ENCODE data around the gene LEFTY2. TPM values are rescaled to one million over a fixed set of nuclear protein-coding genes. Genes with fewer than 3 reads are reported as not detected.
"Not testable (repeated sequence)": the region's sequence is repeated elsewhere in the genome, so short reads cannot be mapped to it uniquely, and the experiment has no call there.

The LEFTY2 gene
- total and polyA plus RNA-seq, 9 donors = 2.1 to 6.6 (median 3.9) TPM

- Histone ChIP-seq H3K9me3 (replicated peaks; ENCODE audit: control insufficient read depth, low read depth, low read length) (no peaks in the 10 kb centered on the region), H3K4me3 (ENCODE audit: low read length) (no peak overlapping the region), H3K36me3 (ENCODE audit: control insufficient read depth, insufficient read depth, low read length) (peaks cover 7% of the 10 kb centered on the region), H3K27ac (ENCODE audit: low read length) (no peak overlapping the region), H3K27me3 (ENCODE audit: control insufficient read depth, insufficient read depth, low read length) (no peaks in the 10 kb centered on the region), H3K4me1 (ENCODE audit: control insufficient read depth, insufficient read depth, low read length) (no peaks in the 10 kb centered on the region)
- DNase-seq = no peak
- WGBS (ENCODE audit: insufficient coverage) = 89% methylated on average over 1 of the region's 5 CpGs
These were observed 32.1 kb upstream of the LEFTY2 start for GRCh38 chr1:225973158-225973557.

GRCh38 chr1:225972344-225973152 is 31.5 kb upstream of the LEFTY2 start:
- 83% methylated on average over 11 of the region's 15 CpGs for WGBS (ENCODE audit: insufficient coverage)
- Histone ChIP-seq H3K9me3 (replicated peaks; ENCODE audit: control insufficient read depth, low read depth, low read length) (no peaks in the 10 kb centered on the region), H3K27me3 (ENCODE audit: control insufficient read depth, insufficient read depth, low read length) (no peaks in the 10 kb centered on the region), H3K4me3 (ENCODE audit: low read length) (no peak overlapping the region), H3K36me3 (ENCODE audit: control insufficient read depth, insufficient read depth, low read length) (peaks cover under 1% of the 10 kb centered on the region), H3K4me1 (ENCODE audit: control insufficient read depth, insufficient read depth, low read length) (no peaks in the 10 kb centered on the region), H3K27ac (ENCODE audit: low read length) (no peak overlapping the region)
- no peak for DNase-seq

- not testable (repeated sequence) for H3K36me3 ChIP-seq (ENCODE audit: control insufficient read depth, insufficient read depth, low read length); H3K27me3 ChIP-seq (ENCODE audit: control insufficient read depth, insufficient read depth, low read length); H3K27ac ChIP-seq (ENCODE audit: low read length); DNase-seq; H3K4me1 ChIP-seq (ENCODE audit: control insufficient read depth, insufficient read depth, low read length); H3K9me3 ChIP-seq (replicated peaks; ENCODE audit: control insufficient read depth, low read depth, low read length); H3K4me3 ChIP-seq (ENCODE audit: low read length)
- 67% methylated on average over 15 of the region's 16 CpGs for WGBS (ENCODE audit: insufficient coverage)
These were observed 29.7 kb upstream of the LEFTY2 start for GRCh38 chr1:225970592-225971157.

GRCh38 chr1:225969751-225970150 is 28.7 kb upstream of the LEFTY2 start:
- H3K27ac ChIP-seq (ENCODE audit: low read length); H3K27me3 ChIP-seq (ENCODE audit: control insufficient read depth, insufficient read depth, low read length); DNase-seq; H3K4me3 ChIP-seq (ENCODE audit: low read length); H3K4me1 ChIP-seq (ENCODE audit: control insufficient read depth, insufficient read depth, low read length); H3K36me3 ChIP-seq (ENCODE audit: control insufficient read depth, insufficient read depth, low read length); H3K9me3 ChIP-seq (replicated peaks; ENCODE audit: control insufficient read depth, low read depth, low read length): not testable (repeated sequence)
- WGBS (ENCODE audit: insufficient coverage) = 97% methylated on average over 13 of the region's 28 CpGs

DNA sequence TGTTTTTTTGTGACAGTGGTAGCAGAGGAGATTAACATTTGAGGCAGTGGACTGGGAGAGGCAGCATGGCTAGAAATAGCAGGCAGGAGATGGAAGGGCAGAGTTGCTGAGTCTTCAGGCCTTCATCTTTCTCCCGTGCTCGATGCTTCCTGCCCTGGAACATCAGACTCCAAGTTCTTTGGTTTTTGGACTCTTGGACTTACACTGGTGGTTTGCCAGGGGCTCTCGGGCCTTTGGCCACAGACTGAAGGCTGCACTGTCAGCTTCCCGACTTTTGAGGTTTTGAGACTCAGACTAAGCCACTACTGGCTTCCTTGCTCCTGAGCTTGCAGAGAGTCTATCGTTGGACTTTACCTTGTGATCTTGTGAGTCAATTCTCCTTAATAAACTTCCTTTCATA is 24.2 kb upstream of the LEFTY2 start:
- no peak for DNase-seq
- H3K27me3 ChIP-seq (ENCODE audit: control insufficient read depth, insufficient read depth, low read length) = peaks cover 6% of the 10 kb centered on the region
- no peak overlapping the region for H3K4me3 ChIP-seq (ENCODE audit: low read length)
- H3K9me3 ChIP-seq (replicated peaks; ENCODE audit: control insufficient read depth, low read depth, low read length) = no peaks in the 10 kb centered on the region
- no peaks in the 10 kb centered on the region for H3K36me3 ChIP-seq (ENCODE audit: control insufficient read depth, insufficient read depth, low read length)
- 83% methylated on average over 4 of the region's 5 CpGs for WGBS (ENCODE audit: insufficient coverage)
- H3K27ac ChIP-seq (ENCODE audit: low read length) = no peak overlapping the region
- peaks cover 5% of the 10 kb centered on the region for H3K4me1 ChIP-seq (ENCODE audit: control insufficient read depth, insufficient read depth, low read length)

GRCh38 chr1:225963735-225964530 is 22.9 kb upstream of the LEFTY2 start:
- 100% methylated on average over 2 of the region's 15 CpGs for WGBS (ENCODE audit: insufficient coverage)
- H3K4me3 ChIP-seq (ENCODE audit: low read length) = no peak overlapping the region

GRCh38 chr1:225962440-225962975 is 21.5 kb upstream of the LEFTY2 start:
- H3K4me1 ChIP-seq (ENCODE audit: control insufficient read depth, insufficient read depth, low read length) = peaks cover 5% of the 10 kb centered on the region
- no peak for DNase-seq
- H3K4me3 ChIP-seq (ENCODE audit: low read length) = no peak overlapping the region
- peaks cover 6% of the 10 kb centered on the region for H3K27me3 ChIP-seq (ENCODE audit: control insufficient read depth, insufficient read depth, low read length)
- H3K27ac ChIP-seq (ENCODE audit: low read length) = no peak overlapping the region
- no peaks in the 10 kb centered on the region for H3K9me3 ChIP-seq (replicated peaks; ENCODE audit: control insufficient read depth, low read depth, low read length)
- 2% methylated on average over 13 of the region's 21 CpGs for WGBS (ENCODE audit: insufficient coverage)
- H3K36me3 ChIP-seq (ENCODE audit: control insufficient read depth, insufficient read depth, low read length) = no peaks in the 10 kb centered on the region

More at GRCh38 chr1:225963735-225964530, 22.9 kb upstream of the LEFTY2 start:
- Histone ChIP-seq H3K27ac (ENCODE audit: low read length) (no peak overlapping the region), H3K27me3 (ENCODE audit: control insufficient read depth, insufficient read depth, low read length) (peaks cover 6% of the 10 kb centered on the region), H3K4me1 (ENCODE audit: control insufficient read depth, insufficient read depth, low read length) (peaks cover 5% of the 10 kb centered on the region), H3K36me3 (ENCODE audit: control insufficient read depth, insufficient read depth, low read length) (no peaks in the 10 kb centered on the region), H3K9me3 (replicated peaks; ENCODE audit: control insufficient read depth, low read depth, low read length) (no peaks in the 10 kb centered on the region)
- no peak for DNase-seq

- WGBS (ENCODE audit: insufficient coverage) = 54% methylated on average over 10 of the region's 20 CpGs
- no peaks in the 10 kb centered on the region for H3K36me3 ChIP-seq (ENCODE audit: control insufficient read depth, insufficient read depth, low read length)
These were observed 20.8 kb upstream of the LEFTY2 start for GRCh38 chr1:225961659-225962439.

DNA sequence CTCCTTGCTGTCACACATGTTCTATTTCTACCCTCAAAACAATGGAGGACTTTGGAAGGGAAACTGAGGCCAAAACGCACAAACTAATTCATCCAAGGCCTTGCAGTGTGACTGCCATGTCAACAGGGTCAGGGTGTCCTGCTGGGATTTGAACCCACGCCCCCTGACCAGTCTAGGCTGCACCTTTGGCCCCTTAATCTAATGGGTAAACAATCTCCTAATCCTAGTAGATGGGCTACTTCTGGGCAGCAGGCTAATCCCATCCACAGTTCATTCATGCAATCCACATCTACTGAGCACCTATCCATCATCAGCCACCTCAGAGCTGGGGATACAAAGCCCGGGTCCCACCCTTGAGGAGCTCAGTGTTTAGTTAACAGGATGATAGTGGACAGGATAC is 17.0 kb upstream of the LEFTY2 start:
- H3K27ac ChIP-seq (ENCODE audit: low read length) = no peak overlapping the region
- no peak overlapping the region for H3K4me3 ChIP-seq (ENCODE audit: low read length)
- H3K27me3 ChIP-seq (ENCODE audit: control insufficient read depth, insufficient read depth, low read length) = peaks cover 7% of the 10 kb centered on the region
- no peaks in the 10 kb centered on the region for H3K36me3 ChIP-seq (ENCODE audit: control insufficient read depth, insufficient read depth, low read length)
- 92% methylated on average over 2 of the region's 3 CpGs for WGBS (ENCODE audit: insufficient coverage)
- no peaks in the 10 kb centered on the region for H3K9me3 ChIP-seq (replicated peaks; ENCODE audit: control insufficient read depth, low read depth, low read length)
- H3K4me1 ChIP-seq (ENCODE audit: control insufficient read depth, insufficient read depth, low read length) = peaks cover 5% of the 10 kb centered on the region
- DNase-seq = no peak

More at GRCh38 chr1:225961659-225962439, 20.8 kb upstream of the LEFTY2 start:
- peaks cover 6% of the 10 kb centered on the region for H3K27me3 ChIP-seq (ENCODE audit: control insufficient read depth, insufficient read depth, low read length)
- no peak for DNase-seq
- no peak overlapping the region for H3K4me3 ChIP-seq (ENCODE audit: low read length)
- H3K4me1 ChIP-seq (ENCODE audit: control insufficient read depth, insufficient read depth, low read length) = peaks cover 5% of the 10 kb centered on the region
- H3K27ac ChIP-seq (ENCODE audit: low read length) = no peak overlapping the region
- H3K9me3 ChIP-seq (replicated peaks; ENCODE audit: control insufficient read depth, low read depth, low read length) = no peaks in the 10 kb centered on the region
